Uterus (tissue), 4 donors: ENCODE data around the gene RBM38. TPM values are rescaled to one million over a fixed set of nuclear protein-coding genes. Genes with fewer than 3 reads are reported as not detected.
A peak's percentile ranks its signal among the peaks of the same experiment; 100 is the strongest.

Experiments
- DNase-seq, 2 donors: peaks; one replicate each; pipeline ENCODE4 v3.0.0-alpha.2; 2019 to 2020
- H3K27ac ChIP-seq, 2 donors: fragments of 200-600 bp; sonication (generic); 1 replicate in 1 of 2; 2 replicates in 1 of 2; pipeline ENCODE4 v1.5.1; 2016 to 2018
- H3K27me3 ChIP-seq, 2 donors: fragments of 200-600 bp; sonication (generic); one replicate each; pipeline ENCODE4 v1.5.1; 2018 to 2019; ENCODE audit warnings: control low read depth in 1 of 2
- H3K36me3 ChIP-seq, 2 donors: fragments of 200-600 bp; sonication (generic); one replicate each; pipeline ENCODE4 v1.5.1; 2019; ENCODE audit warnings: control low read depth in 1 of 2
- H3K4me1 ChIP-seq, 2 donors: fragments of 200-600 bp; sonication (generic); one replicate each; pipeline ENCODE4 v1.5.1; 2018 to 2019; ENCODE audit warnings: control low read depth in 1 of 2
- H3K4me3 ChIP-seq, 2 donors: fragments of 200-600 bp; sonication (generic); 1 replicate in 1 of 2; 2 replicates in 1 of 2; pipeline ENCODE4 v1.5.1; 2018 to 2019; ENCODE audit warnings: mild to moderate bottlenecking in 1 of 2
- H3K9me3 ChIP-seq, 2 donors: fragments of 200-600 bp; sonication (generic); one replicate each; pipeline ENCODE4 v1.5.1; 2019; ENCODE audit warnings: control low read depth in 1 of 2
- POLR2A ChIP-seq, 2 donors: fragments of 450-650 bp; IDR thresholded peaks; one replicate each; pipeline ENCODE4 v1.6.1; 2016; ENCODE audit warnings: antibody characterized with exemption in 2 of 2, mild to moderate bottlenecking in 1 of 2, moderate library complexity in 1 of 2
- intact Hi-C: fragments of 100-400 bp; cut with DNase I; formaldehyde crosslinking; loops from one replicate; pipeline ENCODE4 v1.15.1; 2023; ENCODE audit warnings: low total_unique reads
- total RNA-seq, 4 donors: library from RNA; depleted of rRNA in 3 of 4; stranded (reverse); fragments of >200 nt in 3 of 4; gene quantifications; one replicate each; pipeline versions ENCODE4 v1.1.0 to v1.2.4, GENCODE V29; 2014 to 2023
- TF ChIP-seq, protein P1 (sequence below), 4 experiments: fragments of 200-600 bp in 2 of 4; fragments of 450-650 bp in 2 of 4; sonication (generic) in 2 of 4; IDR thresholded peaks; one replicate each; pipeline ENCODE4 v1.5.1; 2016 to 2019; ENCODE audit warnings: antibody characterized with exemption in 4 of 4, mild to moderate bottlenecking in 2 of 4, moderate library complexity in 1 of 4
- donor health status: DM: yes; HTN: yes; CAD: no.

Gene RBM38
- total RNA-seq, 4 donors from 2014 or later = 1.2 to 48.6 (median 8.8) TPM

DNA sequence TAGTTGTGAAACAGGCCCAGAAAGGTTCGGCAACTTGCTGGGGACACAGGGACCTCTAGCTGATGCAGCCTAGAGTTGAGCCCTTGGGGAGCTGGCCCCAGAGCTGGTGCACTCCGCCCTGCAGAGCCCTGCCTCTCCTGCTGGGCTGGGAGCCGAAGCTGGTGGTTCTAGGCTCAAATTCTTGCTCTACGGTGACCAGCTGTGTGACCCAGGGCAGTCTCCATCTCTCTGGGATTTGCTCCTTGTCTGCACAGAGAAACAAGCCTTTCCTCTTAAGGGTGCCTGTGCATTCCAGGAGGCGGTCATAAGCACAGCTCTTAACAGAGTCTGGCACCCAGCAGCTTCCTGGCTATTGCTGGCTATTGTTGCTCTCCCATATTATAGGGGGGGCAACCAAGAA lies 47.4 kb downstream of the RBM38 start:
- Histone ChIP-seq H3K27me3 (no peaks in the 10 kb centered on the region), H3K36me3 (no peaks in the 10 kb centered on the region), H3K9me3 (no peaks in the 10 kb centered on the region), H3K4me3 (no peak overlapping the region), H3K4me1 (peaks cover 5 to 14% of the 10 kb centered on the region in 2 donors), H3K27ac (peak overlapping the region; percentile 48 to 92)
- intact Hi-C loops = no loop called here
- DNase-seq = no peak
- TF ChIP-seq, protein P1, sequence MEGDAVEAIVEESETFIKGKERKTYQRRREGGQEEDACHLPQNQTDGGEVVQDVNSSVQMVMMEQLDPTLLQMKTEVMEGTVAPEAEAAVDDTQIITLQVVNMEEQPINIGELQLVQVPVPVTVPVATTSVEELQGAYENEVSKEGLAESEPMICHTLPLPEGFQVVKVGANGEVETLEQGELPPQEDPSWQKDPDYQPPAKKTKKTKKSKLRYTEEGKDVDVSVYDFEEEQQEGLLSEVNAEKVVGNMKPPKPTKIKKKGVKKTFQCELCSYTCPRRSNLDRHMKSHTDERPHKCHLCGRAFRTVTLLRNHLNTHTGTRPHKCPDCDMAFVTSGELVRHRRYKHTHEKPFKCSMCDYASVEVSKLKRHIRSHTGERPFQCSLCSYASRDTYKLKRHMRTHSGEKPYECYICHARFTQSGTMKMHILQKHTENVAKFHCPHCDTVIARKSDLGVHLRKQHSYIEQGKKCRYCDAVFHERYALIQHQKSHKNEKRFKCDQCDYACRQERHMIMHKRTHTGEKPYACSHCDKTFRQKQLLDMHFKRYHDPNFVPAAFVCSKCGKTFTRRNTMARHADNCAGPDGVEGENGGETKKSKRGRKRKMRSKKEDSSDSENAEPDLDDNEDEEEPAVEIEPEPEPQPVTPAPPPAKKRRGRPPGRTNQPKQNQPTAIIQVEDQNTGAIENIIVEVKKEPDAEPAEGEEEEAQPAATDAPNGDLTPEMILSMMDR (IDR thresholded peaks at IDR 0.05) = no peak
- TF ChIP-seq POLR2A (IDR thresholded peaks at IDR 0.05) = no peak

GRCh38 chr20:57439432-57439831 lies 48.2 kb downstream of the RBM38 start:
- Histone ChIP-seq H3K4me3 (no peak overlapping the region), H3K9me3 (no peaks in the 10 kb centered on the region)
- peak; percentile 47 to 53 for DNase-seq

GRCh38 chr20:57439993-57440392 lies 48.8 kb downstream of the RBM38 start:
- intact Hi-C loops = no loop called here
- DNase-seq = no peak
- no peak overlapping the region for H3K4me3 ChIP-seq
- no peaks in the 10 kb centered on the region for H3K9me3 ChIP-seq
- peak overlapping the region; percentile 87 to 92 for H3K27ac ChIP-seq
- H3K27me3 ChIP-seq = no peaks in the 10 kb centered on the region
- TF ChIP-seq POLR2A (IDR thresholded peaks at IDR 0.05) = no peak
- TF ChIP-seq, protein P1 (IDR thresholded peaks at IDR 0.05) = no peak
- peaks cover 5 to 14% of the 10 kb centered on the region in 2 donors for H3K4me1 ChIP-seq
- no peaks in the 10 kb centered on the region for H3K36me3 ChIP-seq

More at GRCh38 chr20:57439432-57439831, 48.2 kb downstream of the RBM38 start:
- H3K27ac ChIP-seq = peak overlapping the region; percentile 87 to 92
- no peaks in the 10 kb centered on the region for H3K27me3 ChIP-seq
- no peaks in the 10 kb centered on the region for H3K36me3 ChIP-seq
- H3K4me1 ChIP-seq = peaks cover 5 to 14% of the 10 kb centered on the region in 2 donors
- TF ChIP-seq POLR2A (IDR thresholded peaks at IDR 0.05) = no peak
- TF ChIP-seq, protein P1 (IDR thresholded peaks at IDR 0.05) = no peak
- intact Hi-C loops = no loop called here

- no peaks in the 10 kb centered on the region for H3K36me3 ChIP-seq
- H3K27me3 ChIP-seq = no peaks in the 10 kb centered on the region
- DNase-seq = peak; percentile 84 to 88
- intact Hi-C loops = no loop called here
- TF ChIP-seq, protein P1 (IDR thresholded peaks at IDR 0.05) = no peak
- peak; percentile 14 to 56 for TF ChIP-seq POLR2A (IDR thresholded peaks at IDR 0.05)
- H3K4me3 ChIP-seq = no peak overlapping the region
- H3K27ac ChIP-seq = peak overlapping the region; percentile 87 to 92
- H3K4me1 ChIP-seq = peaks cover 5 to 14% of the 10 kb centered on the region in 2 donors
- no peaks in the 10 kb centered on the region for H3K9me3 ChIP-seq
Measured at GRCh38 chr20:57440678-57441509, 49.7 kb downstream of the RBM38 start.

DNA sequence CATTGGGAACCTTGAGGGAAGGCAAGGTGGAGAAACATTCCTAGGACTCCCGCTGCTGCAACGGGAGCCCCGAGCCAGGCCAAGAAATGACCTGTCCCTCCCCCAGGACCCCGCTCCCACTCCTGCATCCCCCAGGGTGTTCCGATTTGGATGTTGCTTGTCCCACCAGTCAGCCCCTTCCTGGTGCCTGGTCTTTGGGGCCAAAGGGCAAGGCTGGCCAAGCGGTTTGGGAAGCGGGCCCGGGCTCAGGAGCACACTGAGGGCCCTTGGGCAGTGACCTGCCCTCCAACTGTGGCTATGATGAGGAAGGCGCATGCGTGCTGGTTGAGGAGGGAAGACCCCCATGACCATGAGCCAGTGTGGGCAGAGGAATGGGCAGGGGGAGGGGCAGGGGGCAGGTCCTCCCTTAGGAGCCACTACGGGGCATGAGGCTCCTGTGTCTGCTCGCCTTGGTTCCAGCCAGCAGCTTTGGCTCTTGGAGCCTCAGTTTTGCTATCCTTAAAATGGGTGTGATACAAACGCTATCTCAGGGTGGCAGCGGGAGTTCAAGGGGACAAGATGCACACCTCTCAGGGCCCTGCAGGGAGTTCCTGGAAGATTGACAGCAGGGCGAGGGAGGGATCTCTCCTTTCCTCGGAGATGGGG lies 50.4 kb downstream of the RBM38 start:
- Histone ChIP-seq H3K27me3 (no peaks in the 10 kb centered on the region), H3K36me3 (no peaks in the 10 kb centered on the region), H3K4me3 (no peak overlapping the region), H3K9me3 (no peaks in the 10 kb centered on the region), H3K27ac (peak overlapping the region; percentile 87 to 92), H3K4me1 (peaks cover 5 to 14% of the 10 kb centered on the region in 2 donors)
- no peak for TF ChIP-seq POLR2A (IDR thresholded peaks at IDR 0.05)
- TF ChIP-seq, protein P1 (IDR thresholded peaks at IDR 0.05) = no peak
- DNase-seq = no peak
- intact Hi-C loops = no loop called here
